HG03432 (cell line): ENCODE measurements around the gene SMYD3.

Source experiments
- ATAC-seq: cut with Tn5 transposase; IDR thresholded peaks from one replicate; pipeline ENCODE4 v1.9.1; 2021; ENCODE audit warnings: mild to moderate bottlenecking, moderate library complexity; ENCODE audit not compliant: unreplicated experiment

Gene SMYD3

GRCh38 chr1:245862812-245863540, 644.1 kb downstream of the SMYD3 start:
- no peak for ATAC-seq

- no peak for ATAC-seq
These were observed 646.2 kb downstream of the SMYD3 start for GRCh38 chr1:245860657-245861544.

- no peak for ATAC-seq
These were observed 647.5 kb downstream of the SMYD3 start for GRCh38 chr1:245859493-245860114.

GRCh38 chr1:245858722-245859492, 648.2 kb downstream of the SMYD3 start:
- no peak for ATAC-seq

GRCh38 chr1:245858022-245858721, 648.9 kb downstream of the SMYD3 start:
- no peak for ATAC-seq

GRCh38 chr1:245856944-245857531, 650.0 kb downstream of the SMYD3 start:
- ATAC-seq = no peak

GRCh38 chr1:245855846-245856730, 651.0 kb downstream of the SMYD3 start:
- no peak for ATAC-seq

- ATAC-seq = no peak
These were observed 653.8 kb downstream of the SMYD3 start for GRCh38 chr1:245853291-245853690.

- no peak for ATAC-seq
These were observed 664.0 kb downstream of the SMYD3 start for GRCh38 chr1:245843101-245843500.

GRCh38 chr1:245842106-245842505, 665.0 kb downstream of the SMYD3 start:
- no peak for ATAC-seq

- no peak for ATAC-seq
These were observed 666.1 kb downstream of the SMYD3 start for GRCh38 chr1:245840971-245841370.

- no peak for ATAC-seq
These were observed 669.4 kb downstream of the SMYD3 start for GRCh38 chr1:245837718-245838117.

- no peak for ATAC-seq
These were observed 671.7 kb downstream of the SMYD3 start for GRCh38 chr1:245835386-245835785.

- no peak for ATAC-seq
These were observed 673.1 kb downstream of the SMYD3 start for GRCh38 chr1:245834002-245834401.

GRCh38 chr1:245832771-245833527, 674.1 kb downstream of the SMYD3 start:
- ATAC-seq = no peak

- ATAC-seq = no peak
These were observed 675.6 kb downstream of the SMYD3 start for GRCh38 chr1:245831518-245831917.

GRCh38 chr1:245829826-245830225, 677.3 kb downstream of the SMYD3 start:
- ATAC-seq = no peak

- no peak for ATAC-seq
These were observed 677.9 kb downstream of the SMYD3 start for GRCh38 chr1:245829194-245829593.
